H1 (cell line): ENCODE measurements around the gene CTNNA3.

Experiments
- BRCA1 ChIP-seq: IDR thresholded peaks from 2 replicates; pipeline ENCODE4 v1.6.1; 2012; ENCODE audit warnings: low read depth, low read length, improper control_type of control experiment
- EZH2 ChIP-seq: fragments of 200-600 bp; sonication (generic); IDR thresholded peaks from 2 replicates; pipeline ENCODE4 v1.7.1; 2012; ENCODE audit warnings: low read depth, mild to moderate bottlenecking, moderate library complexity, low read length, inconsistent platforms; ENCODE audit not compliant: severe bottlenecking
- NRF1 ChIP-seq: IDR thresholded peaks from 2 replicates; pipeline ENCODE4 v1.6.1; 2011; ENCODE audit warnings: mild to moderate bottlenecking, low read depth, low read length, improper control_type of control experiment
- POLR2A ChIP-seq, 2 experiments: IDR thresholded peaks; 1 replicate in 1 of 2; 2 replicates in 1 of 2; pipeline ENCODE4 v1.6.1; 2011; ENCODE audit warnings: low read depth in 2 of 2, low read length in 2 of 2, mild to moderate bottlenecking in 2 of 2; ENCODE audit errors: control extremely low read depth in 1 of 2
- SRF ChIP-seq: IDR thresholded peaks from 2 replicates; pipeline ENCODE4 v1.6.1; 2011; ENCODE audit warnings: mild to moderate bottlenecking, low read depth, low read length, moderate library complexity
- ZNF274 ChIP-seq: IDR thresholded peaks from 2 replicates; pipeline ENCODE4 v1.7.0; 2012; ENCODE audit warnings: low read length, borderline replicate concordance; ENCODE audit errors: extremely low read depth
- TF ChIP-seq, protein P1 (sequence below), 3 experiments: IDR thresholded peaks; 1 replicate in 2 of 3; 2 replicates in 1 of 3; pipeline versions ENCODE4 v1.5.1 to v1.6.1; 2011; ENCODE audit warnings: low read length in 3 of 3, mild to moderate bottlenecking in 3 of 3, inconsistent platforms in 2 of 3, low read depth in 1 of 3, moderate library complexity in 1 of 3; ENCODE audit not compliant: insufficient read depth in 1 of 3; ENCODE audit errors: control extremely low read depth in 1 of 3

GRCh38 chr10:66467042-66467441, 1229.0 kb downstream of the CTNNA3 start:
- no peak for TF ChIP-seq NRF1
- TF ChIP-seq, protein P1, sequence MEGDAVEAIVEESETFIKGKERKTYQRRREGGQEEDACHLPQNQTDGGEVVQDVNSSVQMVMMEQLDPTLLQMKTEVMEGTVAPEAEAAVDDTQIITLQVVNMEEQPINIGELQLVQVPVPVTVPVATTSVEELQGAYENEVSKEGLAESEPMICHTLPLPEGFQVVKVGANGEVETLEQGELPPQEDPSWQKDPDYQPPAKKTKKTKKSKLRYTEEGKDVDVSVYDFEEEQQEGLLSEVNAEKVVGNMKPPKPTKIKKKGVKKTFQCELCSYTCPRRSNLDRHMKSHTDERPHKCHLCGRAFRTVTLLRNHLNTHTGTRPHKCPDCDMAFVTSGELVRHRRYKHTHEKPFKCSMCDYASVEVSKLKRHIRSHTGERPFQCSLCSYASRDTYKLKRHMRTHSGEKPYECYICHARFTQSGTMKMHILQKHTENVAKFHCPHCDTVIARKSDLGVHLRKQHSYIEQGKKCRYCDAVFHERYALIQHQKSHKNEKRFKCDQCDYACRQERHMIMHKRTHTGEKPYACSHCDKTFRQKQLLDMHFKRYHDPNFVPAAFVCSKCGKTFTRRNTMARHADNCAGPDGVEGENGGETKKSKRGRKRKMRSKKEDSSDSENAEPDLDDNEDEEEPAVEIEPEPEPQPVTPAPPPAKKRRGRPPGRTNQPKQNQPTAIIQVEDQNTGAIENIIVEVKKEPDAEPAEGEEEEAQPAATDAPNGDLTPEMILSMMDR (IDR thresholded peaks at IDR 0.05; ENCODE audit: control extremely low read depth in 1 of 3, insufficient read depth in 1 of 3, low read depth in 1 of 3, low read length in 3 of 3), result no peak
- TF ChIP-seq ZNF274, result no peak
- TF ChIP-seq SRF, result no peak
- no peak for TF ChIP-seq EZH2
- TF ChIP-seq POLR2A (IDR thresholded peaks at IDR 0.05; ENCODE audit: control extremely low read depth in 1 of 2, low read depth in 2 of 2, low read length in 2 of 2), result no peak
- TF ChIP-seq BRCA1, result no peak
